K562 (cell line): Measurements from ENCODE around the gene SLIT1.

Source experiments
- CTCF ChIP-seq, 3 experiments: IDR thresholded peaks in 2 of 3; conservative IDR thresholded peaks in 1 of 3; 2 replicates each; pipeline ENCODE4 v1.5.1; 2011 to 2012; ENCODE audit warnings: low read length in 3 of 3, mild to moderate bottlenecking in 3 of 3, control low read depth in 2 of 3, improper control_type of control experiment in 1 of 3, inconsistent platforms in 1 of 3, low read depth in 1 of 3, mixed read lengths in 1 of 3, moderate library complexity in 1 of 3; ENCODE audit not compliant: insufficient read depth in 2 of 3
- EZH2 ChIP-seq: IDR thresholded peaks from 2 replicates; pipeline ENCODE4 v1.6.1; 2012; ENCODE audit warnings: low read depth, mild to moderate bottlenecking, inconsistent platforms, low read length, borderline replicate concordance
- RBM25 ChIP-seq: fragments of 200-400 bp; formaldehyde crosslinking; IDR thresholded peaks from 2 replicates; pipeline ENCODE4 v1.6.1; 2018; ENCODE audit warnings: low read length, low read depth, moderate library complexity; ENCODE audit not compliant: severe bottlenecking
- SIN3A ChIP-seq, 2 experiments: fragments of 150-350 bp in 1 of 2; IDR thresholded peaks; 2 replicates each; pipeline ENCODE4 v1.6.1; 2011 to 2016; ENCODE audit warnings: borderline replicate concordance in 2 of 2, low read depth in 2 of 2, low read length in 2 of 2, mild to moderate bottlenecking in 2 of 2, moderate library complexity in 2 of 2; ENCODE audit not compliant: control insufficient read depth in 1 of 2
- ZNF253 ChIP-seq: fragments of 250-450 bp; sonication (Bioruptor Pico); conservative IDR thresholded peaks from 2 replicates; pipeline ENCODE4 v1.6.1; 2021; ENCODE audit warnings: mild to moderate bottlenecking
- TF ChIP-seq, protein P1 (sequence below): fragments of 450-650 bp; formaldehyde crosslinking; conservative IDR thresholded peaks from 2 replicates; pipeline ENCODE4 v1.4.0; 2022; ENCODE audit warnings: mild to moderate bottlenecking, missing genetic modification characterization

DNA sequence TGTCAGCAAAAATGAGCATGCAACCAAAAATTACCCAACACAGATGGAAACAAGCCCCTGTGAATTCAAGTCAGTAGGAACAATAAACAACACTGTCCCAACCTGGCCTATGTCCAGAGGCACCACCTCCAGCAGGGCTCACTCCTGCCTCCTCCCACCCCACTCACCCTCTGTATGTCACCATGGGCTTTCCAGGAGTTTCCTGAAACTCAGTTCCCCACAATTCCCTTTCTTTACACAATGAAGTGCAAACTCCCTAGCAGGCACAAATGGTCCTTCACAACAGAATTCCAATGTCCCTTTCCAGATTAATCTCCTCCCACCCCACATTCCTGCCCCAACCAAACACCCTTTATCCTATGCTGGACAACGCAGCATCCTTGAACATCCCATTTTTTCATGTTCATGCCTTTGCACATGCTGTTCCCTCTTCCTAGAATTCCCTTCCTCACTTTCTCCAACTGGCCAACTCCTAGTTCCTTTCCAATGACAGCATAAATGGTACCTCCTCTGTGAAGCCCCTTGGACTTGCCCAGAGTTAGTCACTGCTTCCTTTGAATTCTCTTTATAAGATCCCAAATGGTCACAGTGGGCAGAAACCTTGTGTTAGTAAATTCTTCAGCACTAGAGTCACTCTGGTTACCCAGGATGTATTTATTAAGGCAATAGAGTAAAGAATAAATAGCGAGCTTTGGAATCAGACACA, 157.5 kb downstream of the SLIT1 start:
- TF ChIP-seq EZH2 (no peak), ZNF253 (no peak), SIN3A (IDR thresholded peaks at IDR 0.05; ENCODE audit: borderline replicate concordance in 2 of 2, control insufficient read depth in 1 of 2, low read depth in 2 of 2, low read length in 2 of 2) (no peak), RBM25 (no peak), CTCF (IDR thresholded peaks at IDR 0.05 in 2 of 3, conservative IDR thresholded peaks at IDR 0.05 in 1 of 3; ENCODE audit: insufficient read depth in 2 of 3, low read depth in 1 of 3, low read length in 3 of 3) (no peak)
- TF ChIP-seq, protein P1, sequence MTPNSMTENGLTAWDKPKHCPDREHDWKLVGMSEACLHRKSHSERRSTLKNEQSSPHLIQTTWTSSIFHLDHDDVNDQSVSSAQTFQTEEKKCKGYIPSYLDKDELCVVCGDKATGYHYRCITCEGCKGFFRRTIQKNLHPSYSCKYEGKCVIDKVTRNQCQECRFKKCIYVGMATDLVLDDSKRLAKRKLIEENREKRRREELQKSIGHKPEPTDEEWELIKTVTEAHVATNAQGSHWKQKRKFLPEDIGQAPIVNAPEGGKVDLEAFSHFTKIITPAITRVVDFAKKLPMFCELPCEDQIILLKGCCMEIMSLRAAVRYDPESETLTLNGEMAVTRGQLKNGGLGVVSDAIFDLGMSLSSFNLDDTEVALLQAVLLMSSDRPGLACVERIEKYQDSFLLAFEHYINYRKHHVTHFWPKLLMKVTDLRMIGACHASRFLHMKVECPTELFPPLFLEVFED, result no peak
